Stimulated activated CD8-positive, alpha-beta memory T cell treated with anti-CD3 and anti-CD28 coated beads, Interleukin-4, amount 100 ng/mL, for 48 hours (primary cell): ENCODE measurements around the gene STX11.
"Not testable (repeated sequence)": the region's sequence is repeated elsewhere in the genome, so short reads cannot be mapped to it uniquely, and the experiment has no call there.

Source experiments
- DNase-seq: peaks from one replicate; pipeline ENCODE4 v3.0.0-alpha.2; 2020

STX11 gene

GRCh38 chr6:144178323-144178722 lies 28.0 kb downstream of the STX11 start:
- no peak for DNase-seq

- DNase-seq: no peak
Observed at GRCh38 chr6:144179237-144179636, 28.9 kb downstream of the STX11 start.

- no peak for DNase-seq
Observed at GRCh38 chr6:144179828-144180227, 29.5 kb downstream of the STX11 start.

GRCh38 chr6:144180354-144180753 lies 30.0 kb downstream of the STX11 start:
- DNase-seq: not testable (repeated sequence)

GRCh38 chr6:144181639-144182038 lies 31.3 kb downstream of the STX11 start:
- no peak for DNase-seq

- not testable (repeated sequence) for DNase-seq
Observed at GRCh38 chr6:144184186-144184585, 33.9 kb downstream of the STX11 start.

GRCh38 chr6:144185133-144185836 lies 35.0 kb downstream of the STX11 start:
- no peak for DNase-seq

GRCh38 chr6:144186817-144187625 lies 36.7 kb downstream of the STX11 start:
- DNase-seq: no peak

GRCh38 chr6:144189351-144189750 lies 39.0 kb downstream of the STX11 start:
- no peak for DNase-seq

GRCh38 chr6:144190080-144190479 lies 39.8 kb downstream of the STX11 start:
- DNase-seq: no peak

- no peak for DNase-seq
Observed at GRCh38 chr6:144190593-144190992, 40.3 kb downstream of the STX11 start.

- DNase-seq: no peak
Observed at GRCh38 chr6:144193181-144193580, 42.9 kb downstream of the STX11 start.

GRCh38 chr6:144194293-144194810 lies 44.0 kb downstream of the STX11 start:
- no peak for DNase-seq

GRCh38 chr6:144195671-144196270 lies 45.5 kb downstream of the STX11 start:
- no peak for DNase-seq

GRCh38 chr6:144197919-144198318 lies 47.6 kb downstream of the STX11 start:
- no peak for DNase-seq

GRCh38 chr6:144202879-144203468 lies 52.7 kb downstream of the STX11 start:
- DNase-seq: no peak

- DNase-seq: no peak
Observed at GRCh38 chr6:144211160-144211559, 60.8 kb downstream of the STX11 start.

GRCh38 chr6:144213315-144213714 lies 63.0 kb downstream of the STX11 start:
- no peak for DNase-seq

GRCh38 chr6:144214029-144214428 lies 63.7 kb downstream of the STX11 start:
- no peak for DNase-seq

- DNase-seq: no peak
Observed at GRCh38 chr6:144214622-144215401, 64.5 kb downstream of the STX11 start.

GRCh38 chr6:144215402-144215931 lies 65.2 kb downstream of the STX11 start:
- DNase-seq: peak; percentile 35
